ENCODE measurements around the gene ATP9A.

GRCh38 chr20:51720384-51720783 is 47.8 kb downstream of the ATP9A start:
- TF ChIP-seq CTCF (IDR thresholded peaks at IDR 0.05): no peak
- no peak for TF ChIP-seq POLR2A (IDR thresholded peaks at IDR 0.05)

Data from testis (tissue), 2 donors.